Natural killer cell (primary cell): ENCODE results near the gene RBM10. TPM values are rescaled to one million over a fixed set of nuclear protein-coding genes. Genes with fewer than 3 reads are reported as not detected.

Experiments used
- ATAC-seq, 3 donors: fragments of 150-1000 bp in 2 of 3; fragments of 200-7000 bp in 1 of 3; cut with Tn5 transposase; 1 replicate in 1 of 3; 2 replicates in 2 of 3; pipeline ENCODE4 v1.10.0; 2021; ENCODE audit warnings: mild to moderate bottlenecking in 2 of 3, moderate library complexity in 2 of 3
- DNase-seq, 2 donors: peaks; one replicate each; pipeline versions ENCODE4 v3.0.0 to v3.0.0-alpha.2; 2013 to 2021; ENCODE audit warnings: mixed read lengths in 1 of 2
- H3K27ac ChIP-seq: one replicate; pipeline ENCODE4 v1.5.1; 2013; ENCODE audit warnings: mild to moderate bottlenecking, low read length
- H3K27me3 ChIP-seq: one replicate; pipeline ENCODE4 v1.6.1; 2013; ENCODE audit warnings: low read length; ENCODE audit not compliant: control insufficient read depth, insufficient read depth
- H3K36me3 ChIP-seq: one replicate; pipeline ENCODE4 v1.6.1; 2013; ENCODE audit warnings: low read length; ENCODE audit not compliant: control insufficient read depth, insufficient read depth
- H3K4me1 ChIP-seq: one replicate; pipeline ENCODE4 v1.6.1; 2013; ENCODE audit warnings: low read length; ENCODE audit not compliant: control insufficient read depth, insufficient read depth
- H3K4me3 ChIP-seq: one replicate; pipeline ENCODE4 v1.5.1; 2013; ENCODE audit warnings: low read length
- H3K9me3 ChIP-seq: one replicate; pipeline ENCODE4 v1.6.1; 2013; ENCODE audit warnings: low read length; ENCODE audit not compliant: control insufficient read depth, insufficient read depth
- H3K27ac Mint-ChIP-seq, 2 donors: one replicate each; pipeline ENCODE4 v1.8.0; 2022; ENCODE audit warnings: mild to moderate bottlenecking in 2 of 2, mixed read lengths in 2 of 2, moderate library complexity in 1 of 2
- H3K27me3 Mint-ChIP-seq, 2 donors: one replicate each; pipeline ENCODE4 v1.8.0; 2022; ENCODE audit warnings: low read depth in 2 of 2, mixed read lengths in 2 of 2
- H3K36me3 Mint-ChIP-seq: one replicate; pipeline ENCODE4 v1.8.0; 2022; ENCODE audit warnings: mixed read lengths
- H3K4me1 Mint-ChIP-seq, 2 donors: one replicate each; pipeline ENCODE4 v1.8.0; 2022; ENCODE audit warnings: mixed read lengths in 2 of 2
- H3K4me3 Mint-ChIP-seq: one replicate; pipeline ENCODE4 v1.8.0; 2022; ENCODE audit warnings: mild to moderate bottlenecking, moderate library complexity, mixed read lengths
- H3K9me3 Mint-ChIP-seq, 2 donors: one replicate each; pipeline ENCODE4 v1.8.0; 2022; ENCODE audit warnings: mixed read lengths in 2 of 2
- WGBS: methylation state at CpG from one replicate; pipeline ENCODE4 v1.1.7; 2013; ENCODE audit warnings: missing lambda C conversion rate; ENCODE audit not compliant: insufficient coverage; 5-methylcytosine and 5-hydroxymethylcytosine counted together
- intact Hi-C: fragments of 100-400 bp; cut with micrococcal nuclease; formaldehyde crosslinking; loops from one replicate; pipeline ENCODE4 v1.14.2; 2022
- total RNA-seq, 4 donors: library from RNA; stranded (reverse); fragments of 120-200 nt in 1 of 4; gene quantifications; one replicate each; pipeline versions ENCODE4 v1.2.3 to v1.2.4, GENCODE V29; 2013 to 2022
- TF ChIP-seq, protein P1 (sequence below): fragments of 200-600 bp; IDR thresholded peaks from one replicate; pipeline ENCODE4 v1.8.0; 2022; ENCODE audit warnings: antibody characterized with exemption

The RBM10 gene
- total RNA-seq, 3 donors from 2014 or later (not counting 1 experiment from before 2014, with no cell fraction given), result 37.5 to 43.7 (median 39.4) TPM

GRCh38 chrX:47158781-47159180 lies 13.8 kb downstream of the RBM10 start:
- no peak overlapping the region for H3K27ac ChIP-seq
- TF ChIP-seq, protein P1, sequence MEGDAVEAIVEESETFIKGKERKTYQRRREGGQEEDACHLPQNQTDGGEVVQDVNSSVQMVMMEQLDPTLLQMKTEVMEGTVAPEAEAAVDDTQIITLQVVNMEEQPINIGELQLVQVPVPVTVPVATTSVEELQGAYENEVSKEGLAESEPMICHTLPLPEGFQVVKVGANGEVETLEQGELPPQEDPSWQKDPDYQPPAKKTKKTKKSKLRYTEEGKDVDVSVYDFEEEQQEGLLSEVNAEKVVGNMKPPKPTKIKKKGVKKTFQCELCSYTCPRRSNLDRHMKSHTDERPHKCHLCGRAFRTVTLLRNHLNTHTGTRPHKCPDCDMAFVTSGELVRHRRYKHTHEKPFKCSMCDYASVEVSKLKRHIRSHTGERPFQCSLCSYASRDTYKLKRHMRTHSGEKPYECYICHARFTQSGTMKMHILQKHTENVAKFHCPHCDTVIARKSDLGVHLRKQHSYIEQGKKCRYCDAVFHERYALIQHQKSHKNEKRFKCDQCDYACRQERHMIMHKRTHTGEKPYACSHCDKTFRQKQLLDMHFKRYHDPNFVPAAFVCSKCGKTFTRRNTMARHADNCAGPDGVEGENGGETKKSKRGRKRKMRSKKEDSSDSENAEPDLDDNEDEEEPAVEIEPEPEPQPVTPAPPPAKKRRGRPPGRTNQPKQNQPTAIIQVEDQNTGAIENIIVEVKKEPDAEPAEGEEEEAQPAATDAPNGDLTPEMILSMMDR, result no peak
- H3K4me1 Mint-ChIP-seq, result peaks cover 5 to 6% of the 10 kb centered on the region in 2 donors
- H3K9me3 Mint-ChIP-seq, result no peaks in the 10 kb centered on the region
- peaks cover 12% of the 10 kb centered on the region for H3K4me1 ChIP-seq
- peaks cover 3% of the 10 kb centered on the region for H3K36me3 ChIP-seq
- no peaks in the 10 kb centered on the region for H3K27me3 Mint-ChIP-seq
- H3K36me3 Mint-ChIP-seq, result no peaks in the 10 kb centered on the region
- DNase-seq (no peak), ATAC-seq (no peak)
- no peak overlapping the region for H3K27ac Mint-ChIP-seq
- no peak overlapping the region for H3K4me3 Mint-ChIP-seq
- 100% methylated on average over 4 of the region's 5 CpGs for WGBS
- intact Hi-C loops, result no loop called here
- no peak overlapping the region for H3K4me3 ChIP-seq
- H3K27me3 ChIP-seq, result no peaks in the 10 kb centered on the region
- H3K9me3 ChIP-seq, result no peaks in the 10 kb centered on the region

- 100% methylated on average over 3 of the region's 4 CpGs for WGBS
- peaks cover 12% of the 10 kb centered on the region for H3K4me1 ChIP-seq
- Mint-ChIP-seq H3K27ac (no peak overlapping the region), H3K36me3 (no peaks in the 10 kb centered on the region), H3K9me3 (no peaks in the 10 kb centered on the region), H3K4me3 (no peak overlapping the region), H3K27me3 (no peaks in the 10 kb centered on the region), H3K4me1 (peaks cover 6 to 10% of the 10 kb centered on the region in 2 donors)
- intact Hi-C loops, result no loop called here
- H3K4me3 ChIP-seq, result no peak overlapping the region
- no peak overlapping the region for H3K27ac ChIP-seq
- H3K9me3 ChIP-seq, result no peaks in the 10 kb centered on the region
- DNase-seq (no peak), ATAC-seq (no peak)
- TF ChIP-seq, protein P1, result no peak
- H3K27me3 ChIP-seq, result no peaks in the 10 kb centered on the region
- peaks cover 3% of the 10 kb centered on the region for H3K36me3 ChIP-seq
Observed at GRCh38 chrX:47160781-47161180, 15.8 kb downstream of the RBM10 start.

GRCh38 chrX:47162927-47163583 lies 18.0 kb downstream of the RBM10 start:
- TF ChIP-seq, protein P1, result no peak
- no peak for ATAC-seq
- no peaks in the 10 kb centered on the region for H3K36me3 Mint-ChIP-seq
- H3K9me3 Mint-ChIP-seq, result no peaks in the 10 kb centered on the region
- no peaks in the 10 kb centered on the region for H3K27me3 Mint-ChIP-seq
- Histone ChIP-seq H3K36me3 (no peaks in the 10 kb centered on the region), H3K27me3 (no peaks in the 10 kb centered on the region), H3K4me3 (no peak overlapping the region), H3K27ac (no peak overlapping the region), H3K9me3 (no peaks in the 10 kb centered on the region), H3K4me1 (peaks cover 2% of the 10 kb centered on the region)
- WGBS, result 99% methylated on average over 5 of the region's 5 CpGs
- DNase-seq, result no peak
- intact Hi-C loops, result no loop called here
- peaks cover 0 to 4% of the 10 kb centered on the region in 2 donors for H3K4me1 Mint-ChIP-seq
- no peak overlapping the region for H3K27ac Mint-ChIP-seq
- H3K4me3 Mint-ChIP-seq, result no peak overlapping the region

DNA sequence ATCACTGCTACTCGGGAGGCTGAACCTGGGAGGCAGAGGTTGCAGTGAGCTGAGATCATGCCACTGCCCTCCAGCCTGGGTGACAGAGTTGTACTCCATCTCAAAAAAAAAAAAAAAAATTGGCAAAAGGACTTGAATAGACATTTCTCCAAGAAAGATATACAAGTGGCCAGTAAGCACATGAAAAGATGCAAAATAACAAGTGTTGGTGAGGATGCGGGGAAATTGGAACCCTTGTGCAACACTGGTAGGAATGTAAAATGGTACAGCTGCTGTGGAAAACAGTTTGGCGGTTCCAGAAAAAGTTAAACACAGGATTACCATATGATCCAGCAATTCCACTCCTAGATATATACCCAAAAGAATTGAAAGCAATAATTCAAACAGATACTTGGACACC lies 19.4 kb downstream of the RBM10 start:
- Histone ChIP-seq H3K9me3 (no peaks in the 10 kb centered on the region), H3K27me3 (no peaks in the 10 kb centered on the region), H3K36me3 (peaks cover 3% of the 10 kb centered on the region), H3K4me1 (no peaks in the 10 kb centered on the region), H3K4me3 (no peak overlapping the region), H3K27ac (no peak overlapping the region)
- TF ChIP-seq, protein P1, result no peak
- no peak overlapping the region for H3K27ac Mint-ChIP-seq
- ATAC-seq (no peak), DNase-seq (no peak)
- intact Hi-C loops, result no loop called here
- no peaks in the 10 kb centered on the region for H3K27me3 Mint-ChIP-seq
- WGBS, result 100% methylated on average over 3 of the region's 3 CpGs
- H3K36me3 Mint-ChIP-seq, result no peaks in the 10 kb centered on the region
- H3K4me1 Mint-ChIP-seq, result peaks cover 0 to 11% of the 10 kb centered on the region in 2 donors
- H3K9me3 Mint-ChIP-seq, result no peaks in the 10 kb centered on the region
- H3K4me3 Mint-ChIP-seq, result no peak overlapping the region
